Ovary (tissue), 9 donors: ENCODE data around the gene STOML1. TPM values are rescaled to one million over a fixed set of nuclear protein-coding genes. Genes with fewer than 3 reads are reported as not detected.

Experiments
- DNase-seq, 5 donors: peaks; one replicate each; pipeline ENCODE4 v3.0.0-alpha.2; 2019 to 2020
- H3K27ac ChIP-seq, 2 donors: fragments of 200-600 bp; one replicate each; pipeline versions ENCODE4 v1.5.1 to v1.8.0; 2019 to 2022
- H3K27me3 ChIP-seq: fragments of 200-600 bp; one replicate; pipeline ENCODE4 v1.8.0; 2022
- H3K36me3 ChIP-seq: fragments of 200-600 bp; sonication (generic); one replicate; pipeline ENCODE4 v1.5.1; 2019
- H3K4me1 ChIP-seq: one replicate; pipeline ENCODE4 v1.8.1; 2013; ENCODE audit warnings: mild to moderate bottlenecking, moderate library complexity; ENCODE audit not compliant: insufficient read depth
- H3K4me3 ChIP-seq: fragments of 200-600 bp; sonication (generic); one replicate; pipeline ENCODE4 v1.5.1; 2017
- H3K9me3 ChIP-seq, 2 donors: fragments of 200-600 bp in 1 of 2; sonication (generic) in 1 of 2; one replicate each; pipeline versions ENCODE4 v1.5.1 to v1.8.1; 2013 to 2019; ENCODE audit warnings: mild to moderate bottlenecking in 1 of 2, moderate library complexity in 1 of 2
- EP300 ChIP-seq: sonication (generic); formaldehyde crosslinking; IDR thresholded peaks from one replicate; pipeline ENCODE4 v1.6.1; 2017; ENCODE audit warnings: antibody characterized with exemption
- POLR2A ChIP-seq: fragments of 450-650 bp; IDR thresholded peaks from one replicate; pipeline ENCODE4 v1.6.1; 2017; ENCODE audit warnings: antibody characterized with exemption, mild to moderate bottlenecking, moderate library complexity
- WGBS, 3 donors: extraction: QIAGEN DNeasy Blood & Tissue Kit in 1 of 3; methylation state at CpG; one replicate each; pipeline versions ENCODE4 v1.1.5 to v1.1.7; 2013 to 2017; 5-methylcytosine and 5-hydroxymethylcytosine counted together
- intact Hi-C, 4 donors: fragments of 100-400 bp; cut with DNase I; formaldehyde crosslinking; loops; one replicate each; pipeline versions ENCODE4 v1.11.0 to v1.15.1; 2022 to 2023
- polyA plus RNA-seq, 2 donors: library from polyadenylated mRNA; stranded (reverse); fragments of 200-250 nt in 1 of 2; fragments of 350-450 nt in 1 of 2; fragmentation: Illumina TruSeq in 1 of 2; extraction: RNeasy Lipid Tissue Mini Kit (QIAGEN cat#74804) in 1 of 2; gene quantifications; one replicate each; pipeline ENCODE4 v1.2.3, GENCODE V29; 2013 to 2014
- total RNA-seq, 7 donors: library from RNA; depleted of rRNA in 2 of 7; stranded (reverse); fragments of >200 nt in 2 of 7; fragmentation: NEBNext Ultra II Directional in 3 of 7; extraction: Animal tissue kit (Norgen Biotek cat#: 25700) in 3 of 7; gene quantifications; one replicate each; pipeline versions ENCODE4 v1.1.0 to v1.2.4, GENCODE V29; 2016 to 2023
- TF ChIP-seq, protein P1 (sequence below), 3 donors: fragments of 450-650 bp in 2 of 3; fragments of 200-600 bp in 1 of 3; IDR thresholded peaks; one replicate each; pipeline versions ENCODE4 v1.5.1 to v1.8.0; 2016 to 2022; ENCODE audit warnings: antibody characterized with exemption in 3 of 3, mild to moderate bottlenecking in 1 of 3
- donor health status: DM: no; HTN: no; CAD: no; lungs with moderate emphysema.
- donor health status: DM: no; HTN: no; CAD: no.
- donor health status: Bipolar disorder and iron deficiency.
- donor health status: DM: yes; HTN: yes; CAD: no.
- donor health status: DM: no; HTN: no; CAD: no.
- donor health status: DM: yes; HTN: yes; CAD: no.

STOML1 gene
- total and polyA plus RNA-seq, 9 donors, result 2.1 to 22.9 (median 12.1) TPM

DNA sequence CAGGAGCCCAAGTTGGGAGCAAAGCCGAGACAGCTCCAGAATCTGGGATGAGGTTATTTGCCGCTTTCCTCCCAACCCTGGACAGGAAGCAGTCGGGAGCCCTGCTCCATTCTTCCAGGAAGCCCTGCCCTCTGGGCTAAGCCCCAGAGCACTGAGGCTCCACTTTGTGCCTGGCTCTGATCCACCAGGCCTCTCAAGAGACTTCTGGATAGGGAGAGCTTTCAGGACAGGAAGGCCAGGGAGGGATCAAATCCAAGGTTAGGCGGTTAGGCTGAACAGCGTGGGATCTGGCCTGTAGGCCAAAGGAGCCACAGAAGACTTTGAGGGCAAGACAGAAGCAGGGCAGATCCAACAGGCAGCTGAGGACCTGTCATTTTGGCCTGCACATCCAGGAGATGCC lies 835 bp downstream of the STOML1 start:
- Histone ChIP-seq H3K4me3 (peak overlapping the region; percentile 52), H3K27me3 (no peaks in the 10 kb centered on the region), H3K4me1 (peaks cover 11% of the 10 kb centered on the region), H3K36me3 (no peaks in the 10 kb centered on the region), H3K27ac (peak overlapping the region in 1 of 2 donors; percentile 68), H3K9me3 (no peaks in the 10 kb centered on the region)
- no peak for TF ChIP-seq POLR2A
- no peak for TF ChIP-seq EP300
- TF ChIP-seq, protein P1, sequence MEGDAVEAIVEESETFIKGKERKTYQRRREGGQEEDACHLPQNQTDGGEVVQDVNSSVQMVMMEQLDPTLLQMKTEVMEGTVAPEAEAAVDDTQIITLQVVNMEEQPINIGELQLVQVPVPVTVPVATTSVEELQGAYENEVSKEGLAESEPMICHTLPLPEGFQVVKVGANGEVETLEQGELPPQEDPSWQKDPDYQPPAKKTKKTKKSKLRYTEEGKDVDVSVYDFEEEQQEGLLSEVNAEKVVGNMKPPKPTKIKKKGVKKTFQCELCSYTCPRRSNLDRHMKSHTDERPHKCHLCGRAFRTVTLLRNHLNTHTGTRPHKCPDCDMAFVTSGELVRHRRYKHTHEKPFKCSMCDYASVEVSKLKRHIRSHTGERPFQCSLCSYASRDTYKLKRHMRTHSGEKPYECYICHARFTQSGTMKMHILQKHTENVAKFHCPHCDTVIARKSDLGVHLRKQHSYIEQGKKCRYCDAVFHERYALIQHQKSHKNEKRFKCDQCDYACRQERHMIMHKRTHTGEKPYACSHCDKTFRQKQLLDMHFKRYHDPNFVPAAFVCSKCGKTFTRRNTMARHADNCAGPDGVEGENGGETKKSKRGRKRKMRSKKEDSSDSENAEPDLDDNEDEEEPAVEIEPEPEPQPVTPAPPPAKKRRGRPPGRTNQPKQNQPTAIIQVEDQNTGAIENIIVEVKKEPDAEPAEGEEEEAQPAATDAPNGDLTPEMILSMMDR (IDR thresholded peaks at IDR 0.05), result no peak
- peak in 4 of 5 donors; percentile 66 to 80 (median 72) for DNase-seq
- WGBS, 3 donors, result 11 to 23% (median 19%) methylated on average over 5 of the region's 5 CpGs
- intact Hi-C loops, result no loop called here

DNA sequence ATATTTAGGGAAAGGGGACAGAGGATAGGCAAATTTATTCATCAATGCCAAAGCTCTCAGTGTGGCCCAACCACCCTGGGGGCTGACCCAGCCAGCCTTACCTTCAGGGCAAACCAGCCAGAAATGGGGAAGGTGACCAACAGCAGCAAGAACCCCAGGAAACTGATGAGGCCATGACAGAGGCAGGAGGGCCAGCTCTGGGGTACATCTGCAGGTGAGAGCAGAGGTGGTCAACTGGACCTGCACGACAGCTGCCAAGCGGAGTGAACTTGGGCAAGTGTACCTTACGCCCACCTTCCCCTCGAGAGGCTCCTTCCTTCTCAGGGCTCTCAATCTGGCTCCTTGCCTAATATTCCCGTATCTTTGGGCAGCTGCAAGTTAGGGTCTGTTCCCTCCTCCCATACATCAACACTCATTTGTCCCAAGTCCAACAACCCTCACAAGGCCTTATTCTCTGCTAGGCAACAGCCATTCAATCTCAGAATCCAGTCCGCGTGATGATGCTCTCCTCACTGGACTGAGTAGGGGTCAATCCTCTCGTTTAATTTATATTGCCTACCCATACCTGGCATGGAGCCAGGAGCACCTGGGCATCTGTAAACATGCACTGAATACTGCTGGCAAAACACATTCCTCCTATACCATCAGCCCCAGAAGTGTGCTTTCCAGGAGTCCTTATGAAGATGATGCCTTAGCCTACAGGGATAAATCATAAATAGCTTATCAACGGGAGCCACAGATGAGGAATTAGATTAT lies 1.7 kb downstream of the STOML1 start:
- H3K27ac ChIP-seq, result peak overlapping the region in 1 of 2 donors; percentile 68
- H3K4me3 ChIP-seq, result no peak overlapping the region
- H3K9me3 ChIP-seq, result no peaks in the 10 kb centered on the region
- TF ChIP-seq EP300, result no peak
- TF ChIP-seq POLR2A, result no peak
- TF ChIP-seq, protein P1 (IDR thresholded peaks at IDR 0.05), result no peak
- 62 to 74% (median 67%) methylated on average over 9 of the region's 9 CpGs for WGBS, 3 donors
- peaks cover 11% of the 10 kb centered on the region for H3K4me1 ChIP-seq
- peak in 1 of 5 donors; percentile 28 for DNase-seq
- intact Hi-C loops, result no loop called here
- no peaks in the 10 kb centered on the region for H3K27me3 ChIP-seq
- H3K36me3 ChIP-seq, result no peaks in the 10 kb centered on the region

DNA sequence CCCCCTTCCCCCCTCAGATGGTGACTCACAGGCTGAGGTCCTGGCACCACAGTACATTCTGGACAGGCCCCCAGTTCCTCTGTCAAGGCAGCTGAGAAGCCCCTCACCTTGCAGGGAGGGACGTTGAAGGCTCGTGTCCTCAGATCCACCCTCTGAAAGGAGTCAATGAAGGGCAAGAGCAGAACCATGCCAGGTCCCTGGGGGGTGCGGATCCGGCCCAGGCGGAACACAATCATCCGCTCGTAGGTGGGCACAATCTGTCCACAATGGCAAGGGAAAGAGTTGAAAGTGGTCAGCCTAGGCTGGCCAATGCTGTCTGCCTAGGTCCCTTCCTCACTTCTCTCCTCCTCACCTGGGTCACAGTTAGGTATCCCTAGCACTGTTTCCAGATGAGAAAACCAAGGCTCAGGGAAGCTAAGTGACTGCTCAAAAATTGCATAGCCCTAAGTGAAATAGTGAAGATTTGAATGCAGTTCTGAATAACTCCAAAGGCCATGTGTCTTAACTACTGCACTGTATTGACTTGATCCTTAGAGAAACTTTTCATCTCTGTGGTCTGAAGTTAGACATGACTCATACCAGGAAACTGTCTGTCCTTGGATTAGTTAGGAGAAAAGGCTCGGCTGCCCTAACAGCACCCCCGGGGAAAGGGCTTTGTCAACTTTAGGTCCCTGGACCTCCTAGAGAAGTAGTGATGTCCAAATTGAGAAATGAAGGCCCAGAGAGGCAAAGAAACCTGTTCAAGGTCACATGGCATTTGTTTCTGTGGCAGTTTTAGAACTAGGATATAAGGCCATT lies 2.9 kb downstream of the STOML1 start:
- H3K4me1 ChIP-seq, result peaks cover 11% of the 10 kb centered on the region
- no peak for DNase-seq
- TF ChIP-seq, protein P1 (IDR thresholded peaks at IDR 0.05), result no peak
- no peak for TF ChIP-seq EP300
- no peak for TF ChIP-seq POLR2A
- H3K9me3 ChIP-seq, result no peaks in the 10 kb centered on the region
- H3K4me3 ChIP-seq, result no peak overlapping the region
- WGBS, 3 donors, result 71 to 82% (median 74%) methylated on average over 9 of the region's 9 CpGs
- no peaks in the 10 kb centered on the region for H3K36me3 ChIP-seq
- H3K27ac ChIP-seq, result no peak overlapping the region
- no peaks in the 10 kb centered on the region for H3K27me3 ChIP-seq
- intact Hi-C loops, result no loop called here

DNA sequence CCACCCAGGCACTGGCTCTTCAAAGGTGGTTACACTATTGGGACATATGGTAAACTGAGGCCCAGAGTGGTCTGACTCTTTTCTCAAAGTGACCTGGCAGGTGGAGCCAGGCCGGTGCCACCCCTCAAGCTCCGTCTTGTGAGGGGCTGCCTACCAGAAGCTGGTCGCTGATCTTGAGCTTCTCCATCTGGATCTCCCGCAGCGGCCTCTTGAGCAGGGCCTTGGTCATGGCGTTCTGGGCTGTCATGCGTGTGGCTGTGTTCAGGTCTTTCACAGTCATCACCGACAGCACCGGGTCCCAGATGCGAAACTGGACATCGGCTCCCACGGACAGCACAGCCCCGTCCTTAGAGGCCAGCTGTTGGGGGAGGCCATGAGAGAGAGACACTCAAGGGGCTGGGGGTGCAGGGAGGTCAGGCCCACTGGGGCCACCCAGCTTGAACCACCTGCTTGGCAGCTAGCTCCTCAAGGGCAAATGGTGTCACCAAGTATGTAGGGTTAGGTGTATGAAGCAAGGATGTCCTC lies 3.6 kb downstream of the STOML1 start:
- Histone ChIP-seq H3K9me3 (no peaks in the 10 kb centered on the region), H3K4me3 (no peak overlapping the region), H3K27me3 (no peaks in the 10 kb centered on the region), H3K36me3 (no peaks in the 10 kb centered on the region), H3K4me1 (peaks cover 6% of the 10 kb centered on the region), H3K27ac (no peak overlapping the region)
- WGBS, 3 donors, result 92 to 96% (median 94%) methylated on average over 8 to 13 of the region's 13 CpGs
- intact Hi-C loops, result no loop called here
- DNase-seq, result no peak
- no peak for TF ChIP-seq EP300
- no peak for TF ChIP-seq POLR2A
- TF ChIP-seq, protein P1 (IDR thresholded peaks at IDR 0.05), result no peak
